ENCODE results near the gene CCDC157.

GRCh38 chr22:30423301-30423958 is 66.6 kb downstream of the CCDC157 start:
- peak; percentile 93 for TF ChIP-seq POLR2A (IDR thresholded peaks at IDR 0.05)
- TF ChIP-seq CTCF (IDR thresholded peaks at IDR 0.05): no peak

Data from right lobe of liver (tissue), 4 donors.